Stimulated activated naive CD4-positive, alpha-beta T cell (primary cell): ENCODE measurements around the gene VPS37D.
"Not testable (repeated sequence)": the region's sequence is repeated elsewhere in the genome, so short reads cannot be mapped to it uniquely, and the experiment has no call there.

Source experiments
- DNase-seq, 6 experiments: peaks; one replicate each; lab custom pipeline; 2025; lab: John Stamatoyannopoulos, UW

VPS37D gene, protein sequence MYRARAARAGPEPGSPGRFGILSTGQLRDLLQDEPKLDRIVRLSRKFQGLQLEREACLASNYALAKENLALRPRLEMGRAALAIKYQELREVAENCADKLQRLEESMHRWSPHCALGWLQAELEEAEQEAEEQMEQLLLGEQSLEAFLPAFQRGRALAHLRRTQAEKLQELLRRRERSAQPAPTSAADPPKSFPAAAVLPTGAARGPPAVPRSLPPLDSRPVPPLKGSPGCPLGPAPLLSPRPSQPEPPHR

DNA sequence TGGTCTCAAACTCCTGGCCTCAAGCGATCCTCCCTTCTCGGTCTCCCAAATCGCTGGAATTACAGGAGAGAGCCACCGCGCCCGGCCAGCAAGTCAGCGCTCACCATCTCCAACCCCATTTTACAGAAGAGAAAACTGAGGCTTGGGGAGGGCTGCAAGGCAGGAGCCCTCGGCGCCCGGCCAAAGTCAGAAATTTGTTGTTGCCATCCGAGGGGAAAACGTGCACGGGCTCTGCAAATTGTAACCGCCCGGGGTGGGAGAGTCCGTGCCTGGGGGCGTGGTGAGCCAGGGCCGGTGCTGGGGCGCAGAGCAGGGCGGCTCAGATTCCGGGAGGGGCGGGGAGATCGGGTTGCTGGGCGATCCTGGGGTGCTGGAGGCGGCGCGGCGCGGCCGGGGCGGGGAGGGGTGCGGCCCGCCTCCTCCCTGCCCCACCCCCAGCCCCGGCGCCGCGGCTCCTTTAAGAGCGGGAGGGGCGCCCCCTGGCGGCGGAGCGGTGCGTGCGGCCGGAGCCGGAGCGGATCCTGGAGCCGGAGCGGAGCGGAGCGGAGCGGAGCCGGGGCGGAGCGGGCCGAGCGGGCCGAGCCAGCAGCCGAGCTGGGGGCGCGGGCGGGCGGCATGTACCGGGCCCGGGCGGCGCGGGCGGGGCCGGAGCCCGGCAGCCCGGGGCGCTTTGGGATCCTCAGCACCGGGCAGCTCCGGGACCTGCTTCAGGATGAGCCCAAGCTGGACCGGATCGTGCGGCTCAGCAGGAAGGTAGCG lies at the start of gene VPS37D:
Gene VPS37D, plus strand, starts transcription at position 488 of the 759 bp plus-strand sequence. Its CDS starts 128 bp downstream, at position 616.
- DNase-seq = peak; percentile 78 to 94 (median 90)

DNA sequence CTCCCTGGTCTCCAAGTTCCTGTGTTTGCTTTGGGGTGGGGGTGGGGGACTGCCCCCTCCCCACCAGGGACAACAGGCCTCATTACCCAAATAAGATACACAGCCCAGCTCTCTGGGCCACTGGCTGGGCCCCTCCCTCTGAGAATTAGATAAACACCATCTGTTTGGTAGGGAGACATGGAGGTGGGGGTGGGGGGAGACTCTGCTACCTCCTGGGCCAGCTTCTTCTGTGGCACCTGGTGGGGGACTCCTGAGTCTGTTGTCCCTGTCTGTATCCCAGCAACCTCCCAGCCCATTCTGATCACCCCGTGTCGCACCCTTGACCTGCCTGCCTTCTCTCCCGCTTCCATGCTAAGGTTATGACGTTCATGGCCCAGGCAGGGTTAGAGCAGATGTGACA lies 49.1 kb upstream of the VPS37D start:
- DNase-seq = no peak

DNA sequence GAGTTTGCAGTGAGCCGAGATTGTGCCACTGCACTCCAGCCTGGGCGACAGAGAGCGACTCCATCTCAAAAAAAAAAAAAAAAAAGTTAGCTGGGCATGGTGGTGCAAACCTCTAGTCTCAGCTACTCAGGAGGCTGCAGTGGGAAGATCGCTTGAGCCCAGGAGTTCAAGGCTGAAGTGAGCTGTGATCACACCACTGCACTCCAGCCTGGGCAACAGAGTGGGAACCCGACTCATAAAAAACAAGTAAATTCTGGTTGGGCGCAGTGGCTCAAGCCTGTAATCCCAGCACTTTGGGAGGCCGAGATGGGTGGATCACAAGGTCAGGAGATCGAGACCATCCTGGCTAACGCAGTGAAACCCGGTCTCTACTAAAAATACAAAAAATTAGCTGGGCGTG lies 48.2 kb upstream of the VPS37D start:
- DNase-seq = not testable (repeated sequence)

DNA sequence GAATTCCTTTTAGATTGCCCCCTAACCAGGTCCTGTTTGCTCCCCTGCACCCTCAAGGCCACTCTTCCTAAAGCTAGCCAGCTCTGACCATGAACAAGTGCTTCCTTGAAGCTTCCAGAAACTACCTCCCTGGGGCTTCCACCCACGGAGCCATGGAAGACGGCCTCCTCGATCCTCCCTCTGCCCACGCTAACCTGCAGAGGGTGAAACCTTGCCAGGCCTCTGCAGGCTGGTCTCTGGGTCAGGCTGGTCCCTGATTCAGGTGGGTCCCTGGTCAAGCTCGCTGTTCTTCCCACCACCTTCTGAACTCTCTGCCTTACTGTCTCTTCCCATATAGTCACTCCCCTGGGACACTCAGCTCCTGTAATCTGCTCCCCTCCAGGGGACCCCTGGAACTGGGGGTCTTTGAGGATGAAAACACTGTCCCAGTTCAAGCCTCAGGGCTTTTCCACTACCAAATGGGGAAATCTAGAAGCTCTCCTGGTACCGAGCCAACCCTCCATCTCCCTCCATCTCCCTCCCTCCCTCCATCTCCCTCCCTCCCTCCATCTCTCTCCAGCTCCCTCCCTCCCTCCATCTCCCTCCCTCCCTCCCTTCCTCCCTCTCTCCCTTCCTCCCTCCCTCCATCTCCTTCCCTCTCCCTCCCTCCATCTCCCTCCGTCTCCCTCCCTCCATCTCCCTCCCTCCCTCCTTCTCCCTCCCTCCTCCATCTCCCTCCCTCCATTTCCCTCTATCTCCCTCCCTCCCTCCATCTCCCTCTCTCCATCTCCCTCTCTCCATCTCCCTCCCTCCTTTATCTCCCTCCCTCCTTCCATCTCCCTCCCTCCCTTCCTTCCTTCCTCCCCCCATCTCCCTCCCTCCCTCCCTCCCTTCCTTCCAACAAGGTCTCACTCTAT lies 46.2 kb upstream of the VPS37D start:
- DNase-seq = no peak

DNA sequence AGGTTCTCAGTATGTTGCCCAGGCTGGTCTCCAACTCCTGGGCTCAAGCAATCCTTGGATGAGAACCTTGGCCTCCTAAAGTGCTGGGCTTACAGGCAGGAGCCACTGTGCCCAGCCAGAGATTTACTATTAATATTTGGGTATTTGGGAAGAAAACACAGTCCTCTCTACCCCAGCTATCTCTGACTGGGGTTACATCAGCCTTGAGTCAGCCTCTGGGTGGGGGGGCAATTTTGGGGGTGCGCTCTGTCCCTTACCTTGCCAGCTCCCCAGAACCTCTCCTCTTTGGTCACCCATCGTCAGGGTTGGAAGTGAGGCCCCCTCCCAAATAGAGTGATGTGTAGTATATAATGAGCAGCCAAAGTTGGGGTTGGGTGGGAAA lies 45.1 kb upstream of the VPS37D start:
- no peak for DNase-seq

DNA sequence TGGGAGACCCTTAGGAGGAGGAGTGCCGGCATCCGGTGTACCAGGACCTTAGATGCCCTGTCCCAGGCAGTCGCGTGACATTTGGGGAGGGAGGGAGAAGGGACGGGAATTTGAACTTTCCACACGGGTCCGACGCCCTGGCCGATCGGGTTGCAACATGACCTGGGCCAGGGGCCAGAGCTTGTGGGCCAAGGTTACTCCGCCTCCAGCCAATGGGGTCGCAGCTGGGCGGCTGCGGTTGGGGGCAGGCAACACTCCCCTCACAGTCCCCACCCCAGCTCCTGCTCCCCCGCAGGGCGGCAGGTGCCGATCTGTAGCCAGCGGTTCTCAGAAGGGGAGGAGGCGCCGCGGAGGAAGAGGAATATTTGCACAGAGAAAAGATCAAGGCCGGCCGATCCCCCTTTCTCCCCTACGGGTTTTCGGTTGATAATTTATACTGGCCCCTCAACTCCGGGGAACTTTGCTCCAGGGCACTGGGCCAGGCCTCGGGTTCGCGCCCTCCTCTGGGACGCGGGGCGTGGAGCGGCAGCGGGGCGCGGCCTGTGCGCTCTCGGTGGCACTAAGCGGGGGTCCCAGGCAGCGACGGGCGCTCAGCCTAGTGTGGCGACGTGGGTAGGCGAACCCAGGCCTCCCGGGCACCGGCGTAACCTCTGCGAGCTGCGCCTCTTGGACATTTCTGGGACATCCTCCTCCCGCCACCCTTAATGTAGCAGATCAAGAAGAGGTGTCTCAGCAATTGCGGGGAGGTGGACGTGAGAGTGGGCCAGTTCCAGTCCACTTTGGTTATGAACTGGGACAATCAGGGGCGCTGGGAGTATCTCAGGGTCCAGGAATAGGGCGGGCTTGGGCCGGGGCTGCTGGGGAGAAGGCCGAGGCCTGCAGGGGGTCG lies 44.5 kb upstream of the VPS37D start:
- no peak for DNase-seq

DNA sequence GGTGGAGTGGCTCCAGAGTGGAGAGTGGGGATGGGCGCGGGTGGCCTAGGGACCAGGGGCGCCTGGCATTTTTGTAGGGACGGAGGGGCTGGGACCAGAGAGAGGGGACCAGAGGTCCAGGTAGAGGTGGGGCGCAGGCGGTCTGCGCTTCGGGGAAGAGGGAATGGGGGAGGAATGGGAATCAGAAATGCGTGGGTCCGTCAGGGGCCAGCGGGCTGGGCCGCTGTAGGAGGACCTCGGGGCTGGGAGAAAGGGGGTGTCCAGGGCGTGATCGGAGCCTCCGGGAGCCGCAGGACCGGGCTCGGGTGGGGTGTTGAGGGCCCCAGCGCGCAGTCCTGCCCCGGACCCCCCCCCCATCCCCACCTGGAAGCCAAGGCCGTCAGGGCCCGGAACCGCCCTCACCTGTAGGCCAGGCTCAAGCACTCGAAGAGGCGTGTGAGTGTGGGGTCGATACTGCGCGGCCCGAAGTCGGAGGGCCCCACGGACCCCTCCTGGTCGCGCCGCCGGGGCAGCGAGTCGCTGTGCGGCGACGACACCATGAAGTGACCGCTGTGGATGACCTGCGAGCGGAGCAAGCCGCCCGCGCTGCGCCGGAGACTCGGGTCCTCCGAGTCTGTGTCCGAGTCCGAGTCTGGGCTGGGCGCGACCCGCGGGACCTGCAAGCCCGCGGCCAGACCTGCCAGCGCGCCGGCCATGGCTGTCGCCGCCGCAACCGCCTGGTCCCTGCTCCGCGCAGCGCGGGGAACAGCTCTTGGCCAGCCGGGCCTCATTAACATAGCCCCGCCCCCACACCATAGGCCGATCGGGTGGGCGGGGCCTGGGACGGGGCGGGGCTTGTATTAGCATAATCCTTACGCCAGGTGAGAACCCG lies 43.6 kb upstream of the VPS37D start, which contains the start of gene MLXIPL:
Gene MLXIPL, minus strand, starts transcription at position 725 of the 871 bp plus-strand sequence. Its CDS starts 30 bp downstream, at position 695.
- peak in 5 of 6 experiments; percentile 17 to 42 (median 29) for DNase-seq

DNA sequence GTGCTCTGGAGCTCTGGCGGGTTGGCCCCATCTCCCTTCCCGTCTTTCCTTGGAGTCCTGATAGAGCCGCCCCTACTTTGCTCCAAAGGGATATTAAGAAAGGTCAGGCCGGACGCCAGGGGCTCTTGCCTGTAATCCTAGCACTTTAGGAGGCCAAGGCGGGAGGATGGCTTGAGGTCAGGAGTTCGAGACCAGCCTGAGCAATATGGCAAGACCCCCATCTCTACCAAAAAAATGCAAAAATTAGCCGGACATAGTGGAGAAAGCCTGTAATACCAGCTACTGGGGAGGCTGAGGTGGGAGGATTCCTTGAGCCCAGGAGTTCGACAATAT lies 43.0 kb upstream of the VPS37D start:
- DNase-seq = no peak

DNA sequence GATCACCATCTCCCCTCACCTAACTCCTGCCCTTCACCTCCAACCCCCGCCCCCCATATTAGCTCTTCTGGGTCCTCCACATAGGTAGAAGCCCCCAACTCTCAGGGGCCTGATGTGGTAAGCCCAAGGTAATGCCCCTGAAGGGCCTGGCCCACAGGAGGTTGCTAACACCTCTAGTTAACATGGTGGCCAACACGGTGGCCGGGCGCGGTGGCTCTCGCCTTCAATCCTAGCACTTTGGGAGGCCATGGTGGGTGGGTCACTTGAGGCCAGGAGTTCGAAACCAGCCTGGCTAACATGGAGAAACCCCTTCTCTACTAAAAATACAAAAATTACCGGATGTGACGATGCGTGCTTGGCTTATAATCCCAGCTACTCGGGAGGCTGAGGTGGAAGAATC lies 42.4 kb upstream of the VPS37D start:
- no peak for DNase-seq

DNA sequence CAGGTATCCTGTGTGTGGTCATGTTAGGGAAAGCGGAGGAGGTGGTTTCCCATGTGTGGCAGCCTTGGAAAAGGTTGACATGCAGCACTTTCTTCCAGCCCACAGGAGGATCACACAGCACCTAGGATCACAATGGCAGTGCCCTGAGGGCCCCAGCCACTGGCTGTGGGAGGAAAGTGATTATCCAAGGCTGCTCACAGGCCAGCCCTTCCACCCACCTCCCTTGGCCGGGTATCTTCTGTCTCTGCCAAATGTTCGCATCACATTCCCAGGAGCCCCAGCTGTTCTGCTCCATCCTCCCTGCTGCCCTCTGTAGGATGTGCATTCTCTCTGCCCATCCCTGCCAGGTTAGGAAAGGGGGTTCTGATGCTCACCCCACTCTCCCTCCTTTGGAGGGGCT lies 40.8 kb upstream of the VPS37D start:
- no peak for DNase-seq

DNA sequence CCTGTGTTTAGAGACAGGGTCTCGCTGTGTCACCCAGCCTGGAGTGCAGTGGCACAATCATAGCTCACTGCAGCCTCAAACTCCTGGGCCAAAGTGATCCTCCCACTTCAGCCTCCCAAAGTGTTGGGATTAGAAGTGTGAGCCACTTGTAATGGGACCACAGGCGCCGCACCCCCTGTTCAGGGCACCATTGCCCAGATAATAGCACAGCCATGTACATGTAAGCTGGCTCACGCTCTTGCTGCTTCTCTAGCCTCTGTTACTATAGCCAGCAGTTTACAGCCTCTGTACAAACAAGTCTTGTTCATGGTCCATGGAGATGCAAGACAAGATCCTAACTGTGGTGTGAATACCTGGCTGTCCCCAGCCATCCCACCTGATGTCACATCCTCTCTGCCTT lies 39.1 kb upstream of the VPS37D start:
- no peak for DNase-seq

DNA sequence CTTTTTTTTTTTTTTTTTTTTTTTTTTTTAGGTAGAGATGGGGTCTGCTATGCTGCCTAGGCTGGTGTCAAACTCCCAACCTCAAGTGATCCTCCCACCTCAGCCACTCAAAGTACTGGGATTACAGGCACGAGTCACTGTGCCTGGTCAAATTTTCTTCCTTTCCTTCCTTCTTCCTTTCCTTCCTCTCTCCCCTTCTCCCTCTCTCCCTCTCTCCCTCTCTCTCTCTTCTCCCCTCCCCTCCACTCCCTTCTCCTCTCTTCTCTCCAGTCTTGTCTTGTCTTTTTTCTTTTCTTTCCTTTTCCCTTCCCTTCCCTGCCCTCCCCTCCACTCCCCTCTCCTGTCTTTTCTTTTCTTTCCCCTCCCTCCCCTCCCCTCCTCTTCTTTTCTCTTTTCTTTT lies 36.1 kb upstream of the VPS37D start:
- no peak for DNase-seq

DNA sequence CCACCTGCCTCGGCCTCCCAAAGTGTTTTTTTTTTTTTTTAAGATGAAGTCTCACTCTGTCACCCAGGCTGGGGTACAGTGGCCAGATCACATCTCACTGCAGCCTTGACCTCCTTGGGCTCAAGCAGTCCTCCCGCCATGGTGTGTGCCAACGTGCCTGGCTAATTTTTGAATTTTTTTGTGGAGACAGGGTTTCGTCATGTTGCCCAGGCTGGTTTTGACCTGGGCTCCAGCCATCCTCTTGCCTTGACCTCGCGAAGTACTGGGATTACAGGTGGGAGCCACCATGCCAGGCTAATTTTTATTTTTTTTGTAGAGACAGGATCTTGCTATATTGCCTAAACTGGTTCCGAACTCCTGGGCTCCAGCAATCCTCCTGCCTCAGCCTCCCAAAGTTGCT lies 34.3 kb upstream of the VPS37D start:
- no peak for DNase-seq

DNA sequence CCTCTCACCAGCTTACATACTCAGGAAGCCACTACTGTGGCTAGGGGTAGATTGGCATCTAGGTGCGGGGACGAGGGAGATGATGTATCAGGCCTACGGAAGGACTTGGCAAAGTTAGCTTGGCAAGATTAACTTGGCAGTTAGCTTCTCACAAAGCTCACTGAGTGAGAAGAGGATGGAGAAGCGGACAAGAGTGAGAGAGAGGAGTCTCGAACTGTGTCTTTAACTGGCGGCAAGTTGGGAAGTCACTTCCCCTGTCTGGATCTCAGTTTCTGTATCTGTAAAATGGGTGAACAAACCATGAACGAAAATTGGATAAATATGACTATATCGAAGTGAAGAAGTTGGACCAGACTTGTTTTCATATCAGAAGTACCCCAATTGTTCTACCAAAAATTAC lies 33.8 kb upstream of the VPS37D start:
- no peak for DNase-seq

DNA sequence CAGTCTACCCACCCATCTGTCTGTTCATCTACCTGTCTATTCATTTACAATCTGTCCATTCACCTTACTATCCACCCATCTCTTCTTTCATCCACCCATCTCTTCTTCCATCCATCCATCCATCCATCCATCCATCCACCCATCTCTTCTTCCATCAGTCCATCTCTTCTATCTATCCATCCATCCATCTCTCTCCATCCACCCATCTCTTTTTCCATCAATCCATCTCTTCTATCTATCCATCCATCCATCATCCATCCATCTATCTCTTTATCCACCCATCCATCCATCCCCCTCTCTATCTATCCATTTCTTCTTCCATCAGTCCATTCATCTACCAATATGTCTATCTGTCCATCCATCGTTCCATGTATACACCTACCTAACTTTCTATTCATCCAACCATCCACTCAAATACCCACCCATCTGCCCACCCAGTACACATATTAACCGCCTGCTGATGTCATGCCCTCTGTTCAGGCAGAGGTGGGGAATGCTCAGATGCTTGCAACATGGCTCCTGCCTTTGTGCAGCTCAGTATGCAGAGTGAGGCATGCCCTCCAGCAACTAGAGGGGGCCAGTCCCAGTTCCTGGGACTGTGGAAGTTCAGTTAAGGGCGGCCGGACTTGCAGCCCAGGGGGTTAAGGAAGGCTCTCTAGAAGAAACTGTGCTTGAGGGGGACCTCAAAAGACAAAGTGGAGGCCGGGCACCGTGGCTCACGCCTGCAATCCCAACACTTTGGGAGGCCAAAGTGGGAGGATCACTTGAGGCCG lies 32.0 kb upstream of the VPS37D start:
- no peak for DNase-seq

DNA sequence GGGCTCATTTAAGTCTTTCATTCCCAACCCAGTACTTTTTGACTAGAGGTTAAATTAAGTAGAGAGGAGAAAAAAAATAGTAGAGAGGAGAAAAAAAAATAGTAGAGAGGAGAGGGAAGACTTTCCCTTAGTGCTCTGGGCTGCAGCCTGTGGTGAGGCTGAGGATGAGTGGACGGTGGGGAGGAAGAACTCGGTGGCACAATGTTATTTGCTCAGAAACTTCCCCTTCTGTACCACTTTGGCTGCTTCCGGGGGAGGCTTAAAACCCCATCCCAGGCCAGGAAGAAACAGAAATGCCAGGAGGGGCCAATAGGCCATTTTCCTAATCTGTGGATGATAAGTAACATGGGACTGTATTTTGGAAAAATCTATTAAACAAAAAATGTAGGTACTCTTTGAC lies 28.7 kb upstream of the VPS37D start:
- DNase-seq = no peak

DNA sequence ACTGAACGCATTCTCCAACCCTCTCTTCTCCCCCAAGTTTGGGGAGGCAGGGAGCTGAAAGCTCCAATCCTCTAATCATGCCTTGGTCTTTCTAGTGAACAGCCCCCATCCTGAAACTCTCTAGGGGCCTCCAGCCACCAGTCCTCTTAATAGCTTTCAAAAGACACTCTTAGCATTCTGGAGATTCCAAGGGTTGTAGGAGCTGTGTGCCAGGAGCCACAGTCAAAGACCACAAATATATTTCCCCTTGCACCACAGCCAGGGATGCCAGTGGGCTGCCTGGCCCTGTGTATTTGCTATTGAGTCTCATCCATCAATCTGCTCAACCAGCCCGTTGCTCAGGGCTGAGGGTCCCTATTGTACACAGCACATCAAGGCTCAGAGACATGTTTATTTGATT lies 24.8 kb upstream of the VPS37D start:
- DNase-seq = no peak

DNA sequence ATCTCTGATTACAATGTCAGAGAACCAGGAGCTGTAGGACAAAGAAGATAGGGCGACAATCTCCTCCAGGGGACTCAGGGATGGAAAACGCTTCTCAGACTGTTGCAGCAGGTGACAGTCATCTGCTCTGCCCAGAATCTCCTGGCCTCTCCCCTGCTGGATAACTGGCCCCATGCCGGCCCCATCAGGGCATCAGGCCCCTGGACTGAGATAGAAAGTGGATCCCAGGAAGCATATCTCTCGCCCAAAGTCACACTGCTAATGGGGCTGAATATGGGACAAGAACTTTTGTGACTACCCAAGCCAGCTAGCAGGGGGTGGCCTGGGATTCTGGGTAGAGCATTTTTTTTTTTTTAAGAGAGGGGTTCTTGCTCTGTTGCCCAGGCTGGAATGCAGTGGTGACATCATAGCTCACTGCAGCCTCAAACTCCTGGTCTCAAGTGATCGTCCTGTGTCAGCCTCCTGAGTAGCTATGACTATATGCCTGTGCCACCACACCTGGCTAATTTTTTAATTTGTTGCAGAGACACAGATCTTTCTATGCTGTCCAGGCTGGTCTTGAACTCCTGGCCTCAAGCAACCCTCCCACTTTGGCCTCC lies 22.8 kb upstream of the VPS37D start:
- DNase-seq = no peak

DNA sequence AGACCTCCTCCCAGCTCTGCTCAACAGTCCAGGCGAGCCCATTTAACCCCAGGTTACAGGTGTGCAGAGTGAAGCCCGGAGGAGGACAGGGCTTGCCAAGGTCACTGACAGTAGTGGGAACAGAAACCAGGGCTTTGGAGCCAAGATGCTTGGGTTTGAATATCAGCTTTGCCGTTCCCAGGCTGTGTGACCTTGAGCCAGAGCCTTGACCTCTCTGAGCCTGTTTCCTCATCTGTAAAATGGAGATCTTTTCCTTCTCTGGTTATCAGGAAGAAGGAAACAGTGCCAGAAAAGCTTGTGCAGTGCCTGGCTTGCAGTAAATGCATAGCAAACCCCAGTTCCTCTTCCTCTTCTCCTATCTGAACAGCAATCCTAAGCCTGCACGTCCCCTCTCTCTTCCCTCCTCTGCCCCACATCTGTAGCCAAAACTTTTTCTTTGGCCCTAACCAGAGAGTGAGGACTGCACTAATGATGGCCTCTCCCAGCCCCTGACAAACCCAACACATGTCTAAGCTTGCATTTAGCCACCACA lies 21.9 kb upstream of the VPS37D start:
- no peak for DNase-seq
